Mucosa of rectum (tissue), 2 donors: Measurements from ENCODE around the gene KRTAP10-3.

Experiments
- H3K27ac ChIP-seq, 2 donors: one replicate each; pipeline ENCODE4 v1.7.0; 2013; ENCODE audit warnings: inconsistent platforms in 2 of 2, low read depth in 2 of 2, low read length in 2 of 2
- H3K27me3 ChIP-seq, 2 donors: one replicate each; pipeline ENCODE4 v1.7.0; 2013; ENCODE audit warnings: low read length in 2 of 2; ENCODE audit not compliant: control insufficient read depth in 2 of 2, insufficient read depth in 2 of 2
- H3K36me3 ChIP-seq, 2 donors: one replicate each; pipeline ENCODE4 v1.7.0; 2013; ENCODE audit warnings: low read length in 2 of 2; ENCODE audit not compliant: control insufficient read depth in 2 of 2, insufficient read depth in 2 of 2
- H3K4me1 ChIP-seq, 2 donors: one replicate each; pipeline ENCODE4 v1.7.0; 2013; ENCODE audit warnings: low read length in 2 of 2, mild to moderate bottlenecking in 1 of 2; ENCODE audit not compliant: control insufficient read depth in 2 of 2, insufficient read depth in 2 of 2
- H3K4me3 ChIP-seq, 2 donors: one replicate each; pipeline ENCODE4 v1.7.0; 2013; ENCODE audit warnings: low read length in 2 of 2
- H3K9ac ChIP-seq, 2 donors: one replicate each; pipeline ENCODE4 v1.7.0; 2013; ENCODE audit warnings: low read length in 2 of 2, low read depth in 1 of 2, mild to moderate bottlenecking in 1 of 2
- H3K9me3 ChIP-seq, 2 donors: one replicate each; pipeline ENCODE4 v1.7.0; 2013; ENCODE audit warnings: low read length in 2 of 2; ENCODE audit not compliant: control insufficient read depth in 2 of 2
- donor health status: healthy.
- donor health status: Normal muscosa, but diverticular disease.

The KRTAP10-3 gene

DNA sequence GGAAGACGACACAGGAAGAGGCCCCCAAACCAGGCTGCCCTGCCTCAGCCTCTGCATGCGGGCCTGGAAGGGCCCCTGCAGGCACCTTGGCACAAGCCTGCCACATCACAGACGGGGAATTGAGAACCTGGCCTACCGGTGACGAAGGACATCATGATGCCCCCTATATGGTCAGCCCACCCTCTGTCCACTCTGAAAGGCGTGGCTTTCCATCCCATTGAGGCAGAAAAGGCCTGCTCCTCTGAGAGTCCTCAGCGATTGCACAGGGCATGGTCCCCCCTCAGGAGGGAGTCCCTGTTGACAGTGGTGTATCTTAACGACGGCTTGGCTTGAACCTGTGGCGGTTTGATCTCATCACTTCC lies 30.0 kb downstream of the KRTAP10-3 start:
- Histone ChIP-seq H3K9me3 (no peaks in the 10 kb centered on the region), H3K9ac (no peak overlapping the region), H3K4me1 (no peaks in the 10 kb centered on the region), H3K36me3 (no peaks in the 10 kb centered on the region), H3K27me3 (no peaks in the 10 kb centered on the region), H3K4me3 (no peak overlapping the region), H3K27ac (no peak overlapping the region)

- no peak overlapping the region for H3K27ac ChIP-seq
- H3K27me3 ChIP-seq = no peaks in the 10 kb centered on the region
- no peak overlapping the region for H3K9ac ChIP-seq
- no peaks in the 10 kb centered on the region for H3K4me1 ChIP-seq
- H3K36me3 ChIP-seq = no peaks in the 10 kb centered on the region
- no peak overlapping the region for H3K4me3 ChIP-seq
- H3K9me3 ChIP-seq = no peaks in the 10 kb centered on the region
Observed at GRCh38 chr21:44527983-44528633, 30.5 kb downstream of the KRTAP10-3 start.

- Histone ChIP-seq H3K36me3 (no peaks in the 10 kb centered on the region), H3K9me3 (no peaks in the 10 kb centered on the region), H3K27ac (no peak overlapping the region), H3K9ac (no peak overlapping the region), H3K27me3 (no peaks in the 10 kb centered on the region), H3K4me3 (no peak overlapping the region), H3K4me1 (no peaks in the 10 kb centered on the region)
Observed at GRCh38 chr21:44527156-44527982, 31.2 kb downstream of the KRTAP10-3 start.

DNA sequence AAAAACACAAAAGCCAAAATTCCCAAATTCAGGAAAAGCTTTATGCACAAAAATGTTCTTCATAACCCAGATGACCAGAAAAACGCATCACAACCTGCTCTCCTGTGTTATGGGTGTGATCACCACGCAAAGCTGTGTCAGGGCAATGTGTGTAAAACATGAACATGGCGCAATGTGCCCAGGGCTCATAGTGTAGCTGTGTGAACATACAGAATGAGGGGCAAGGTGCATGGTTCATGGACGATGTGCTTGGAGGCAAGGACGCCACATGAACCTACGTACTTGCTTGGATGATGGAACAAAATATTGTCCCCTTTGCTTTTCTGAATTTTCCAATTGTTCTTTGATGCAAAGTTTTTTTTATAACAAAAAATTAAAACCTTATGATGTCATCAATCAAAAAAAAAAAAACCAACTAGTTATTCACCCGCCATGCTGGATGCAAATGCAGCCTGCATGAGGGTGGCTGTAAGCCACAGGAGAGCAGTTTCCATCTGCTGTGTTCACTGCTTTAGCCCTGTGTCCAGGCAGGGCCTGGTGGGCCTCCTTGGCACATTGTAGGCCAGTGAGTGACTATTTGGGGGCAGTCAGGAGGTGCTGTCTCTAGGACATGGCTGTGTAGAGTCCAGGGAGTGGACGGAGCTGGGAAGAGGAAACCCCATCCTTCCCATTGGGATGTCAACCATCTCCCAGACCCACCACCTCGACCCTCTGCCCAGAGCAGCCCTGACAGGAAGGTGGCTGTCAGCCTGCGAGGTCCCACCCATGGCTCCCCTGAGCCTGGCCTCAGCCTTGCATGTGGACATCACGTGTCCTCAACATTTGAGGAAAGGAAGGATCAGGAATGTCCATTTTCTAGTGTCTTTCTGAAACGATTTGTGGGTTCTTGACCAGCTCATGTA lies 32.2 kb downstream of the KRTAP10-3 start:
- Histone ChIP-seq H3K4me1 (no peaks in the 10 kb centered on the region), H3K36me3 (no peaks in the 10 kb centered on the region), H3K27ac (no peak overlapping the region), H3K4me3 (no peak overlapping the region), H3K9me3 (no peaks in the 10 kb centered on the region), H3K9ac (no peak overlapping the region), H3K27me3 (no peaks in the 10 kb centered on the region)

DNA sequence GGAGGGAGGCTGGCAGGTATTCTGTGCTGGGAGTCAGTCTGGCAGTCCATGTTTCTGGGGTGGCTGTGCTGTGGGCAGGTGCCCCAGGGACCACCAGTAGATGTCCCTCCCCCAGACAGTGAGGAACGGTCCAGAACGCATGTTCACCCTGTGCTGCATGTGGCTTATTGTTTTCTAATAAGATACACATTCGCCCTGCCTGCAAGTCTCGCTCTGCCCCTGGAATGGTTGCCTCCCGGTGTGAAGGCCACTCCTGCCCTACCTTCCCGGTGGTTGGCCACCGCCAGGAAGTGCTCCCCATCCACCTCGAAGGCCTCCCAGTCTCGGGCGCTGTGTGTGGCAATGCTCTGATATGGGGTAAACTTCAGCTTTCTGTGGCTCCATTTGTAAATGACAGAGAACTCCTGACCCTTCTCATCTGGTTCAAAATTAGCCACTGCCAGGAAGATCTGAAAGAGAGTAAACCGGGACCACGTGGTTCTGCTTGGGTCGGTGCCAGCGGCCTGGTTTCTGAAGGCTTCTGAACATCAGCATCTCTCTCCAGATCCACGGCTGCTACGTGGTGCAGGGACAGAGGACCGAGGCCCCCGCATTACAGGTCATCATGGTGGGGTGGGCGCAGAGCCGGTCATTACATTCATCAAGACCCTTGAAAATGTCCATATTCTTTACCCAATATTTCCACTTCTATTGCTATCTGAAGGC lies 33.1 kb downstream of the KRTAP10-3 start:
- no peaks in the 10 kb centered on the region for H3K9me3 ChIP-seq
- no peak overlapping the region for H3K27ac ChIP-seq
- no peak overlapping the region for H3K4me3 ChIP-seq
- no peaks in the 10 kb centered on the region for H3K36me3 ChIP-seq
- no peaks in the 10 kb centered on the region for H3K4me1 ChIP-seq
- H3K9ac ChIP-seq = no peak overlapping the region
- H3K27me3 ChIP-seq = no peaks in the 10 kb centered on the region

DNA sequence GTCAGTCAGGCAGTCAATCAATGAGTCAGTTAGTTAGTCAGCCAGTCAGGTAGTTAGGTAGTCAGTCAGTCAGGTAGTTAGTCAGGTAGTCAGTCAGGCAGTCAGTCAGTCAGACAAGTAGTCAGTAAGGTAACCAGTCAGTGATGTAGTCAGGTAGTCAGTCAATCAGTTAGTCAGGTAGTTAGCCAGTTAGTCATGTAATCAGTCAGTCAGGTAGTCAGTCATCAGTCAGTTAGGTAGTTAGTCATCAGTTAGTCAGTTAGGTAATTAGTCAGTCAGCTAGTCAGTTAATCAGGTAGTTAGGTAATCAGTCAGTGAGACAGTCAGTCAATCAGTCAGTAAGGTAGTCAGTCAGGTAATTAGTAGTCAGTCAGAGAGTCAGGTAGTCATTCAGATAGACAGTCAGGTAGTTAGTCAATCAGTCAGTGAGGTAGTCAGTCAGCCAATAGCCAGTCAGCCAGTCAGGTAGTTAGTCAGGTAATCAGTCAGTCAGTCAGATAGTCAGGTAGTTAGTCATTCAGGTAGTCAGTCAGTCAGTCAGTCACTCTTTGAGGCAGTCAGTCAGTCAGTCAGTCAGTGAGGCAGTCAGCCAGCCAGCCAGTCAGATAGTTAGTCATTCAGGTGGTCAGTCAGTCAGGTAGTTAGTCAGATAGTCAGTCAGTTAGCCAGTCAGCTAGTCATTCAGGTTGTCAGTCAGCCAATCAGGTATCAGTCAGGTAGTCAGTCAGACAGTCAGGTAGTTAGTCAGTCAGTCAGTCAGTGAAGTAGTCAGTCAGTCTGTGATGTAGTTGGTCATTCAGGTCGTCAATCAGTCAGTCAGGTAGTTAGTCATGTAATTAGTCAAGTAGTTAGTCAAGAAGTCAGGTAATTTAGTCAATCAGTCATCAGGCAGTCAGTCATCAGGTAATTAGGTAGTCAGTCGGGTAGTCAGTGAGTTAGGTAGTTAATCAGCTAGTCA lies 33.9 kb downstream of the KRTAP10-3 start:
- Histone ChIP-seq H3K4me1 (no peaks in the 10 kb centered on the region), H3K4me3 (no peak overlapping the region)

DNA sequence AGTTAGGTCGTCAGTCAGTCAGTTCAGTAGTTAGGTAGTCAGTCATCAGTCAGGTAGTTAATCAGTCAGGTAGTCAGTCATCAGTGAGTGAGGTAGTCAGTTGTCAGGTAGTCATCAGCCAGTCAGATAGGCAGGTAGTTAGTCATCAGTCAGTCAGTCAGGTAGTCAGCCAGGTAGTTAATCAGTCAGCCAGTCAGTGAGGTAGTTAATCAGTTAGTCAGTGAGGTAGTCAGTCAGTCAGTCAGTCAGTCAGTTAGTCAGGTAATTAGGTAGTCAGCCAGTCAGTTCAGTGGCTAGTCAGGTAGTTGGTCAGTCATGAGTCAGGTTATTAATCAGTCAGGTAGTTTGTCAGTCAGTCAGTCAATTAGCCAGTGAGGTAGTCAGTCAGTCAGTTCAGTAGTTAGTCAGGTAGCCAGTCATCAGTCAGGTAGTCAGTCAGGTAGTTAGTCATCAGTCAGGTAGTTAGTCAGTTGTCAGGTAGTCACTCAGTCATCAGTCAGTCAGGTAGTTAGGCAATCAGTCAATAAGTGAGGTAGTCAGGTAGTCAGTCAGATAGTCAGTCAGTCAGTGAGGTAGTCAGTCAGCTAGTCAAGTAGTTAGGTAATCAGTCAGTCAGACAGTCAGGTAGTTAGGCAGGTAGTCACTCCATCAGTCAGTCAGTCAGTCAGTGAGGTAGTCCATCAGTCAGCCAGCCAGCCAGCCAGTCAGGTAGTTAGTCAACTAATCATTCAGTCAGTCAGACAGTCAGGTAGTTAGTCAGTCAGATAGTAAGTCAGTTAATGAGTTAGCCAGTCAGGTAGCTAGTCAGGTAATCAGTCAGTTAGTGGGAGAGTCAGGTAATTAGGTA lies 34.8 kb downstream of the KRTAP10-3 start:
- no peak overlapping the region for H3K9ac ChIP-seq
- no peak overlapping the region for H3K27ac ChIP-seq
- no peaks in the 10 kb centered on the region for H3K4me1 ChIP-seq
- H3K27me3 ChIP-seq = no peaks in the 10 kb centered on the region
- no peak overlapping the region for H3K4me3 ChIP-seq
- H3K36me3 ChIP-seq = no peaks in the 10 kb centered on the region
- no peaks in the 10 kb centered on the region for H3K9me3 ChIP-seq

More for the DNA sequence above, 33.9 kb downstream of the KRTAP10-3 start:
- Histone ChIP-seq H3K27me3 (no peaks in the 10 kb centered on the region), H3K36me3 (no peaks in the 10 kb centered on the region), H3K9ac (no peak overlapping the region), H3K9me3 (no peaks in the 10 kb centered on the region), H3K27ac (no peak overlapping the region)

DNA sequence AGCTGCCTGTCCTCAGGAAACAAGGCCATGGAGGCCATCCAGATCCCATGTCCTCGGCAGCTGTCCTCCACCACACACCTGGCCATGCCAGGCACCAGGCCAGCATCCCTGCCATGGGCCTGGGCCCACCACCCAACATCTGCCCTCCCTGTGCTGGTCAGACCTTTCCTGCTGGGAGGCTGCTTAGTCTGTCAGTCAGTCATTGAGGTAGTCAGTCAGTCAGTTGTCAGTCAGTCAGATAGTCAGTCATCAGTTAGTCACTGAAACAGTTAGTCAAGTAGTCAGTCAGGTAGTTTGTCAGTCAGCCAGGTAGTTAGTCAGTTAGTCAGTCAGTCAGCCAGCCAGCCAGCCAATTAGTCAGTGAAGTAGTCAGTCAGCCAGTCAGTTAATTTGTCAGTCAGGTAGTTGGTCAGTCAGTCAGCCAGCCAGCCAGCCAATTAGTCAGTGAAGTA lies 35.8 kb downstream of the KRTAP10-3 start:
- H3K4me1 ChIP-seq = no peaks in the 10 kb centered on the region
- no peak overlapping the region for H3K27ac ChIP-seq
- H3K9ac ChIP-seq = no peak overlapping the region
- H3K27me3 ChIP-seq = no peaks in the 10 kb centered on the region
- H3K36me3 ChIP-seq = no peaks in the 10 kb centered on the region
- no peaks in the 10 kb centered on the region for H3K9me3 ChIP-seq
- no peak overlapping the region for H3K4me3 ChIP-seq
